HepG2 (cell line): Measurements from ENCODE around the gene RABL6. TPM values are rescaled to one million over a fixed set of nuclear protein-coding genes. Genes with fewer than 3 reads are reported as not detected.
"Not testable (repeated sequence)": the region's sequence is repeated elsewhere in the genome, so short reads cannot be mapped to it uniquely, and the experiment has no call there.

ENCODE experiments used
- ATAC-seq: fragments of 200-7000 bp; cut with Tn5 transposase; 3 replicates; pipeline ENCODE4 v1.9.1; 2020; ENCODE audit warnings: mild to moderate bottlenecking, moderate library complexity
- BruUV-seq: library from RNA; stranded (reverse); fragments of 400-500 nt; replicated peaks from 2 replicates; lab custom pipeline; 2021; lab: Mats Ljungman, UMichigan
- CTCF ChIA-PET: fragments of 300-600 bp; formaldehyde crosslinking; extraction: SDS; loops from one replicate; lab custom pipeline; 2021; ENCODE audit warnings: low total read pairs, inconsistent platforms, low intra/inter-chr PET ratio; lab: Yijun Ruan, JAX
- POLR2A ChIA-PET: fragments of 350-600 bp; sonication (Branson Sonifier 250); formaldehyde crosslinking; loops from one replicate; lab custom pipeline; 2020; ENCODE audit warnings: antibody characterized with exemption, inconsistent platforms; lab: Yijun Ruan, JAX
- DNase-seq: peaks from one replicate; pipeline ENCODE4 v3.0.0-alpha.2; 2015; ENCODE audit warnings: low spot score
- FAIRE-seq: peaks from 3 replicates; lab custom pipeline; 2011; peaks lifted over from hg19 to GRCh38; lab: Jason Lieb, UNC
- H2AFZ ChIP-seq: one replicate; pipeline ENCODE4 v1.6.1; 2011; ENCODE audit warnings: low read length, inconsistent platforms
- H3K27ac ChIP-seq: fragments of 300-600 bp; 3 replicates; pipeline ENCODE4 v1.8.0; 2011; ENCODE audit warnings: mixed run types, mild to moderate bottlenecking, mixed read lengths, low read length, inconsistent platforms; ENCODE audit not compliant: insufficient read depth; ENCODE audit errors: extremely low read length
- H3K27me3 ChIP-seq, 2 experiments: fragments of 200-600 bp in 1 of 2; 2 replicates in 1 of 2; 3 replicates in 1 of 2; pipeline versions ENCODE4 v1.6.0 to v1.8.0; 2011; ENCODE audit warnings: low read length in 2 of 2, mild to moderate bottlenecking in 2 of 2, moderate library complexity in 2 of 2, inconsistent platforms in 1 of 2; ENCODE audit not compliant: insufficient read depth in 2 of 2, control insufficient read depth in 1 of 2
- H3K36me3 ChIP-seq, 2 experiments: fragments of 200-600 bp in 1 of 2; replicated peaks in 1 of 2; 2 replicates in 1 of 2; 3 replicates in 1 of 2; pipeline versions ENCODE4 v1.5.1 to v1.8.0; 2011; ENCODE audit warnings: low read length in 2 of 2, inconsistent platforms in 1 of 2; ENCODE audit not compliant: insufficient read depth in 2 of 2, control insufficient read depth in 1 of 2
- H3K4me1 ChIP-seq: 2 replicates; pipeline ENCODE4 v1.5.1; 2012; ENCODE audit warnings: low read length, inconsistent platforms; ENCODE audit not compliant: insufficient read depth
- H3K4me2 ChIP-seq: 2 replicates; pipeline ENCODE4 v1.6.0; 2011; ENCODE audit warnings: low read depth, low read length, inconsistent platforms
- H3K4me3 ChIP-seq, 3 experiments: fragments of 200-600 bp in 1 of 3; sonication (generic), shearing (Covaris generic) in 1 of 3; replicated peaks in 1 of 3; 2 replicates each; pipeline ENCODE4 v1.5.1; 2011 to 2016; ENCODE audit warnings: low read length in 3 of 3, inconsistent platforms in 2 of 3, low read depth in 2 of 3, mild to moderate bottlenecking in 2 of 3, control low read depth in 1 of 3, mixed read lengths in 1 of 3; ENCODE audit not compliant: insufficient read depth in 1 of 3
- H3K79me2 ChIP-seq: one replicate; pipeline ENCODE4 v1.6.1; 2011; ENCODE audit warnings: low read length, inconsistent platforms; ENCODE audit not compliant: insufficient read depth
- H3K9ac ChIP-seq: 2 replicates; pipeline ENCODE4 v1.6.0; 2011; ENCODE audit warnings: mild to moderate bottlenecking, low read depth, low read length, inconsistent platforms; ENCODE audit not compliant: insufficient read depth
- H3K9me3 ChIP-seq: 2 replicates; pipeline ENCODE4 v1.5.1; 2012; ENCODE audit warnings: mild to moderate bottlenecking, low read length
- H4K20me1 ChIP-seq: 2 replicates; pipeline ENCODE4 v1.6.0; 2011; ENCODE audit warnings: inconsistent platforms, mild to moderate bottlenecking, low read length, moderate library complexity; ENCODE audit not compliant: insufficient read depth
- ADNP ChIP-seq: sonication (generic); formaldehyde crosslinking; IDR thresholded peaks from 2 replicates; pipeline ENCODE4 v1.4.0; 2020; ENCODE audit warnings: missing genetic modification reagents
- GATAD2A ChIP-seq: IDR thresholded peaks from 2 replicates; pipeline ENCODE4 v1.6.1; 2016
- HDAC1 ChIP-seq: sonication (generic); formaldehyde crosslinking; IDR thresholded peaks from 2 replicates; pipeline ENCODE4 v1.5.1; 2020; ENCODE audit warnings: mild to moderate bottlenecking, missing genetic modification reagents
- HMGXB4 ChIP-seq, 2 experiments: sonication (generic) in 1 of 2; formaldehyde crosslinking in 1 of 2; IDR thresholded peaks; 2 replicates each; pipeline versions ENCODE4 v1.4.0 to v1.6.1; 2018 to 2020; ENCODE audit warnings: missing genetic modification reagents in 2 of 2, borderline replicate concordance in 1 of 2, low read depth in 1 of 2, mild to moderate bottlenecking in 1 of 2, missing biosample characterization in 1 of 2
- KDM2A ChIP-seq: sonication (generic); formaldehyde crosslinking; IDR thresholded peaks from 2 replicates; pipeline ENCODE4 v1.4.0; 2020; ENCODE audit warnings: low read depth, missing genetic modification reagents, borderline replicate concordance
- MIER3 ChIP-seq: IDR thresholded peaks from 2 replicates; pipeline ENCODE4 v1.6.1; 2016; ENCODE audit warnings: missing compliant biosample characterization, borderline replicate concordance
- NR2F6 ChIP-seq, 2 experiments: IDR thresholded peaks; 2 replicates each; pipeline ENCODE4 v1.6.1; 2016; ENCODE audit warnings: antibody characterized with exemption in 1 of 2, mild to moderate bottlenecking in 1 of 2
- PHF8 ChIP-seq: sonication (generic); formaldehyde crosslinking; IDR thresholded peaks from 2 replicates; pipeline ENCODE4 v1.5.0; 2020; ENCODE audit warnings: missing genetic modification reagents
- SALL1 ChIP-seq: sonication (generic); formaldehyde crosslinking; IDR thresholded peaks from 2 replicates; pipeline ENCODE4 v1.8.0; 2022; ENCODE audit warnings: mild to moderate bottlenecking, missing genetic modification reagents
- SAP130 ChIP-seq: IDR thresholded peaks from 2 replicates; pipeline ENCODE4 v1.6.1; 2016; ENCODE audit warnings: low read depth
- STAG1 ChIP-seq: sonication (generic); formaldehyde crosslinking; IDR thresholded peaks from 2 replicates; pipeline ENCODE4 v1.4.0; 2020; ENCODE audit warnings: missing genetic modification reagents
- XRCC5 ChIP-seq: fragments of 200-400 bp; formaldehyde crosslinking; optimal IDR thresholded peaks from 2 replicates; pipeline ENCODE3; 2017; ENCODE audit warnings: mild to moderate bottlenecking, low read length
- ZFP82 ChIP-seq: sonication (generic); formaldehyde crosslinking; IDR thresholded peaks from 2 replicates; pipeline ENCODE4 v1.5.1; 2020; ENCODE audit warnings: mild to moderate bottlenecking, missing genetic modification reagents, borderline replicate concordance
- ZFX ChIP-seq: sonication (generic); formaldehyde crosslinking; IDR thresholded peaks from 2 replicates; pipeline ENCODE4 v1.4.0; 2020; ENCODE audit warnings: mild to moderate bottlenecking, low read depth, missing genetic modification reagents, moderate library complexity
- ZGPAT ChIP-seq: IDR thresholded peaks from 2 replicates; pipeline ENCODE4 v1.6.1; 2016; ENCODE audit warnings: mild to moderate bottlenecking
- ZNF263 ChIP-seq: sonication (generic); formaldehyde crosslinking; IDR thresholded peaks from 2 replicates; pipeline ENCODE4 v1.4.0; 2020; ENCODE audit warnings: missing genetic modification reagents
- ZNF441 ChIP-seq: sonication (generic); formaldehyde crosslinking; IDR thresholded peaks from 2 replicates; pipeline ENCODE4 v1.7.0; 2021; ENCODE audit warnings: missing genetic modification reagents, borderline replicate concordance
- ZNF460 ChIP-seq: sonication (generic); formaldehyde crosslinking; IDR thresholded peaks from 2 replicates; pipeline ENCODE4 v1.5.1; 2020; ENCODE audit warnings: missing genetic modification reagents, mild to moderate bottlenecking, borderline replicate concordance
- ZNF563 ChIP-seq: sonication (generic); formaldehyde crosslinking; IDR thresholded peaks from 2 replicates; pipeline ENCODE4 v1.8.0; 2022; ENCODE audit warnings: mild to moderate bottlenecking, moderate library complexity, missing genetic modification reagents
- ZNF670 ChIP-seq: sonication (generic); formaldehyde crosslinking; IDR thresholded peaks from 2 replicates; pipeline ENCODE4 v1.8.0; 2022; ENCODE audit warnings: mild to moderate bottlenecking, missing genetic modification reagents, borderline replicate concordance
- WGBS: methylation state at CpG from one replicate; pipeline ENCODE4 v1.1.6; 2017; ENCODE audit warnings: low lambda C conversion rate; 5-methylcytosine and 5-hydroxymethylcytosine counted together
- in situ Hi-C: cut with HindIII; loops from 2 replicates; pipeline ENCODE4 v1.10.0; 2017; ENCODE audit warnings: low pct_unique_long_range_greater_than_20kb; ENCODE audit not compliant: extremely low pct_ligation_motif_present
- intact Hi-C: fragments of 100-400 bp; cut with micrococcal nuclease; formaldehyde crosslinking; loops from one replicate; pipeline ENCODE4 v1.10.0; 2022; ENCODE audit not compliant: unreplicated experiment
- polyA plus RNA-seq, 8 experiments: library from polyadenylated mRNA; depleted of rRNA in 3 of 8; stranded (reverse) in 7 of 8; unstranded in 1 of 8; fragments of >200 nt; fragmentation: Illumina TruSeq in 4 of 8; extraction: Trizol in 4 of 8; gene quantifications; 2 replicates each; pipeline versions ENCODE4 v1.2.1 to v1.2.3, GENCODE V29; 2011 to 2016; ENCODE audit warnings: low read depth in 4 of 8, missing spikeins in 1 of 8, mixed read lengths in 1 of 8; ENCODE audit not compliant: insufficient read depth in 1 of 8
- total RNA-seq, 5 experiments: library from RNA; depleted of rRNA; stranded (reverse); fragments of >200 nt; fragmentation: Illumina TruSeq; extraction: Trizol; gene quantifications; 2 replicates each; pipeline ENCODE4 v1.2.3, GENCODE V29; 2016; ENCODE audit warnings: low read depth in 1 of 5

RABL6 gene
- total and polyA plus RNA-seq, 2 of the 13 experiments (the other 11 are each of a cell fraction or from before 2014, with no cell fraction given): 81.5 to 125 TPM

- H2AFZ ChIP-seq; H3K9me3 ChIP-seq; H3K36me3 ChIP-seq; H3K9ac ChIP-seq; H4K20me1 ChIP-seq; H3K27ac ChIP-seq; POLR2A ChIA-PET; H3K79me2 ChIP-seq; in situ Hi-C loops; BruUV-seq; intact Hi-C loops; TF ChIP-seq NR2F6 (IDR thresholded peaks at IDR 0.05): not testable (repeated sequence)
- Histone ChIP-seq H3K4me3 (peak overlapping the region in 1 of 3 experiments; percentile 47; a peak in 1 of 6 replicates), H3K4me1 (peaks cover 56% of the 10 kb centered on the region), H3K4me2 (peak overlapping the region; percentile 56), H3K27me3 (peaks cover 5 to 24% of the 10 kb centered on the region in 2 experiments; a peak in 3 of 5 replicates)
- CTCF ChIA-PET: interaction anchor here (1.2 kb wide), 1 partner anchor 23 kb away, joined by 3 read pairs; no protein-coding TSS in a partner anchor
- 34% methylated on average over 20 of the region's 22 CpGs for WGBS
- ATAC-seq (peak; percentile 55), FAIRE-seq (peak; percentile 49), DNase-seq (peak; percentile 39)
- TF ChIP-seq HDAC1 (CRISPR knock-in tag) (0 out of 2 replicates have a peak, but pooled peaks have one; percentile 35), SAP130 (CRISPR knock-in tag) (peak; percentile 28; the same call in 1 of the 2 replicates), ADNP (CRISPR knock-in tag) (0 out of 2 replicates have a peak, but pooled peaks have one; percentile 17), GATAD2A (CRISPR knock-in tag) (0 out of 2 replicates have a peak, but pooled peaks have one; percentile 36), ZFX (CRISPR knock-in tag) (peak; percentile 60; the same call in 1 of the 2 replicates), SALL1 (CRISPR knock-in tag) (peak; percentile 41; the same call in 1 of the 2 replicates), ZNF670 (CRISPR knock-in tag) (0 out of 2 replicates have a peak, but pooled peaks have one; percentile 31), KDM2A (CRISPR knock-in tag) (peak; percentile 26; the same call in 1 of the 2 replicates), ZNF563 (CRISPR knock-in tag) (0 out of 2 replicates have a peak, but pooled peaks have one; percentile 8), ZFP82 (CRISPR knock-in tag) (0 out of 2 replicates have a peak, but pooled peaks have one; percentile 31), STAG1 (peak; percentile 46), HMGXB4 (CRISPR knock-in tag; IDR thresholded peaks at IDR 0.05; ENCODE audit: borderline replicate concordance in 1 of 2, low read depth in 1 of 2) (peak; percentile 59 to 70; a peak in 2 of 4 replicates), ZGPAT (0 out of 2 replicates have a peak, but pooled peaks have one; percentile 23), ZNF460 (peak; percentile 85), MIER3 (peak; percentile 43; the same call in 1 of the 2 replicates), PHF8 (0 out of 2 replicates have a peak, but pooled peaks have one; percentile 8), NR2F6 (CRISPR knock-in tag; IDR thresholded peaks at IDR 0.05) (peak; percentile 17; the same call in 1 of the 2 replicates), ZNF441 (CRISPR knock-in tag) (0 out of 2 replicates have a peak, but pooled peaks have one; percentile 9), ZNF263 (CRISPR knock-in tag) (peak; percentile 76), XRCC5 (peak; percentile 81)
Measured at GRCh38 chr9:136760834-136761544, 46.8 kb upstream of the RABL6 start.
